Effector CD8-positive, alpha-beta T cell (primary cell): ENCODE results near the gene TMEM117.

Experiments used
- DNase-seq: peaks from one replicate; lab custom pipeline; 2025; lab: John Stamatoyannopoulos, UW
- total RNA-seq, 4 experiments: gene quantifications; one replicate each; lab custom pipeline; 2026; lab: John Stamatoyannopoulos, UW

The TMEM117 gene
- 2.5 to 10.2 (median 7.3) reads per million in 4 experiments for total RNA-seq

DNA sequence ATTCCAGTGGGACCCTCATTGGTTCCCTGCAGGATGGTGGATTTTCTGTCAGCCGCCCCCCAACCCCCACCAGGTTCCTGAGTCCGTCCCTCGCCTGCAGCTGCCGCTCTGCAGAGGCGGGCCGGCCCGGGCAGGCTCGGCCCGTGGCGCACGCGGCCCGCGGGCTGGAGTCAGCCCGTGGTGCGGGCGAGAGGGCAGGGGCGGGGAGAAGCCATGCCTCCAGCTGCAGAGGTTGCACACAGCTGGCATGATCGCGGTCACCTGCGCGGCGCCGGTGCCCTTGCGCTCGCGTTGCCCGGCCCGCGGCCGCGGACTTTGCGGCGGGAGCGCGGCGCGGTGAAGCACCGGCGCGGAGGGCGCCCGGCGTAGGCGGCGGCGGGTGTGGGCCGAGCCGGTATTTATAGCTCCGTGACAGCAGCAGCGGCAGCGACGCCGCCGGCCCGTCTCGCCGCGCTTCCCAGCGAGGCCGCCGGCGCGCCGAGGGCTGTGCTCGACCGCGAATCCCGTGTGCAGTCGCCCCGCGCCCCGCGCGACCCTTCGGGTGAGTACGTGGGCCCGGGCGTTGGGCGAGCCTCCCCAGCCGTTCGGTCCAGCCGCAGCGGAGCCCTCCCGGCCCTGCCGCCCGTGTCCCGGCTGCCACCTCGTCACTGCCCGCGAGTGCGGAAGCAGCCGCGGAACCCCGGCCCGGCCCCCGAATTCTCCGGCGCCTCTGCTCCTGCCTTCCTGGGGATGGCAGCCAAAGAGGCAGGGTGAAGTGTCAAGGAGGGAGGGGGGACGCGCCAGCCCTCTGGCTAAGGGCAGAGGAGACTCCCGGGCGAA is at the start of gene TMEM117:
TMEM117 (plus strand) TSS at position 426 of the 819 bp plus-strand sequence.
- peak; percentile 28 for DNase-seq

DNA sequence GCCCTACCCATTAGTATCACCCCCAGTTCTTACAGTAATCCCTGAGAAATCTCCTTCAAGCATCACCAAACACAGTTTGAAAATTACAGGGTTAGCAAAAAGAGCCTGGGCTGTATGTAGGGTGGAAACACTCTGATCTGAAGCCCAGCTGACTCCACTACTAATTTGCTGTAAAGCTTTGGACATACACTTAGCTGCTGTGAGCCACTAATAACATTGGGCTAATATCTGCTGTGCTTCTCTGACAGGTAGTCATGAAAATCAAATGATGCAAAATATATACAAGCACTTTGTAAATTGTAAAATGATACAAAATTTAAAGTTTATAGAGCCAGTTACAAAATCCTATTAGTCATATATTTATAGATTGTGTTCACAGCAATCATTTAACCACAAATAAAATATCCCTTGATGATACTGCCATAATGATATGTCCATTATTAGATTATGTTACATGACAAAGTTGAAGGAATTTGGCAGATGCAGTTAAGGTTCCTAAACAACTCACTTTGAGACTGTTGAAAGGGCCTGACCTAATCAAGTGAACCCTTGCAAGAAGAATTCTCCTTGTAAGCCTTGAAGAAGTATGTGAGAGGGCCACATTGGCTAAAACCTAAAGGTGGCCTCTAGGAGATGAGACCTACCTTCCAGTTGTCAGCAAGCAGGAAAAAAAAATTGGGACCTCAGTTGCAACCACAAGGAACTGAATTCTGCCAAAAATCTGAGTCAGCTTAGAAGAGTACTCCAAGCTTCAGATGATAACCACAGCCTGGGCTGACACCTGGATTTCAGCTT is 48.8 kb upstream of the TMEM117 start:
- no peak for DNase-seq

DNA sequence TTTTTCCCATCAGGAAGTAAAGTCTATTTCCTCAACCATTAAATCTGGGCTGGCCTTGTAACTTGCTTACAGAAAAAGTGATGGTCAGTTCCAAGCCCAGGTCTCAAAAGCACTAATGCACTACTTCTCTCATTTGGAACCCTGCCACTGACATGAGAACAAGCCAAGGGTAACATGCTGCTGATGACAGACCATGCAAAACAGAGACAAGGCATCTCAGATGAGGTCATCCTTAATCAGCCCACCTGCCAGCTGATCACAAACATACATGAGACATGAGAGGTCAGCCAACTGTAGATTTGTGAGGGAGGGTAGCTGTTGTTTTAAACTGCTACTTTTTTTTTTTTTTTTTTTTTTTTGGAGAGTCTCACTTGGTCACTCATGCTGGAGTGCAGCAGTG is 45.9 kb upstream of the TMEM117 start:
- no peak for DNase-seq

DNA sequence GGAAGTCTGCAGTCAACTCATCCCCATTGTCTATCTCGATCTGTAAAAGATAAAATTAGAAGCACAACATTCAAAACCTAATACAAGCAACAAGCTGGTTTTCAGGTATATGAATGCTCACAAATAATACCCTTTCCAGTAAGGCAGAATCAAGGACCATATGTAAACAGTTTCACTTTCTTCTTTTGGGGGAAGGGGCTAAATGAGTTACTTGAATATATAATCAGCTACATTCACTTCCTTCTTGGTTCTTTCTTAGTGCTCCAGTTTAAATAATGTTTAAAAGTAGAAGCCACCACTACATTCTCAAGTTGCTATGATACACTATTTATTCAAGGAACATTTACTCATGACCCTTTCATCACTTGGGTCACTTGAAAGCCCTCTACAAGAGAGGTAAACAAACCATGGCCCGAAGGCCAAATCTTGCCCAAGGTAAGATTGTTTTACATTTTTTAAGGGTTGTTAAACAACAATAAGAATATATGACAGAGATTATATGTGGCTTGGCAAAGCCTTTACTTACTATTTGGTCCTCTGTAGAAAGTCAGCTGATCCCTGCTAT is 40.1 kb upstream of the TMEM117 start:
- DNase-seq, result no peak

DNA sequence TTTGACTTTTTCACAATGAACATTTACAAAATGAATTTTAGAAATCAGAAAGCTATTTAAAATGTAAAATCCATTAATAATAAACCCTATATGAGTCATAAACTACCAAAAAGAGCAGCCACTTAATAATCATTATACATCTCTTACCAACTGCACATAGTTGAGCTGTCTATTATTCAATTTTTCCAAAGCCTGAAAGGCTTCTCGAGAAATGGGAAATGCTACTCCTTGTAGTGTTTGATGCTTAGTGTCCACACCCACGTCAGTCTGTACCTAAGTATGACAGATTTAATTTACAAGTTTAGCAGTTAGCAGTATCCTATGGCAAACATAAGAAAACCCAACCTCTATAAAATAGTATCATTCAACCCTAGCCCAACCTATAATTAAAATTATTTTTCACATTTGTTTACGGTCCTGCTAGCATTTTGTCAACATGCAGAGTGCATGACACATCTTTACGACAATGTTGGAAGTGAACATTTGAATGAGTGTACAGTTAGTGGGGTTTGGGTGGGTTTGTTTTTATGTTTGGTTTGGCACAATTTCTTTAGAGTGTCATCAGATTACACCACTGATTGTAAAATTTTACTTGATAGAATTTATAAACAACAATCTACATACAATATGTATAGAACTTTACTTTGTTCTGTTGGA is 38.2 kb upstream of the TMEM117 start:
- no peak for DNase-seq

DNA sequence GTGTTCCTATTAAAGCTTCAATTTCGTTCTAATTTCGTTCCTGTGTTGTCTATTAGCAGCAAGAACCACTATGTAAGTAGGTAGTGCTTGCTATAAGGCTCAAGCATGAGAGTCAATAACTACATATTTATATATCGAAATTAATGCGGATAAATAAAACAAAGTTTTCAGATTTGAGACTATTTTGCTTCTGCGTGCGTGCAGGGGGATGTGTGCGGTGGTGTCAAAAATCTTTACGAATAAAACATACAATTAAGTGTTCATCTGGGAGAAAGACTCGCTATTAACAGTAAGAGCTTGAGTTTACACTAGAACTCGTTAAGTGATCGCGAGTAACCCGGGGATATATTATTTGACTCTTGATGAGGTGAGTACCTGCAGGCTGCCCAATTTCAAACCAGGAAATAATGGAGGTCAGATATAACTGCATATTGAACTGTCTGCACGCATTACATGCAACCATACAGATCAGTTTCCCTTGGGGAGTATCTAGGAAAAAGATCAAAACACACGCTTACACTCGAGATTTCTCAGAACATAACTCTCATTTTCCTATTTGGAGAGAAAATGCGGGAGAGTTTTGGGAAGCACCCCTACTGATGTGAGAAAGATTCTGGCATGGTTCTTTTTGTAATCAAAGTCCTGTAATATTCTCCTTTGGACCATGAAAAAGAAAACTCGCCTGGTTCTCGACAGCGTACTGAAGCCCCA is 30.6 kb upstream of the TMEM117 start:
- DNase-seq, result no peak

DNA sequence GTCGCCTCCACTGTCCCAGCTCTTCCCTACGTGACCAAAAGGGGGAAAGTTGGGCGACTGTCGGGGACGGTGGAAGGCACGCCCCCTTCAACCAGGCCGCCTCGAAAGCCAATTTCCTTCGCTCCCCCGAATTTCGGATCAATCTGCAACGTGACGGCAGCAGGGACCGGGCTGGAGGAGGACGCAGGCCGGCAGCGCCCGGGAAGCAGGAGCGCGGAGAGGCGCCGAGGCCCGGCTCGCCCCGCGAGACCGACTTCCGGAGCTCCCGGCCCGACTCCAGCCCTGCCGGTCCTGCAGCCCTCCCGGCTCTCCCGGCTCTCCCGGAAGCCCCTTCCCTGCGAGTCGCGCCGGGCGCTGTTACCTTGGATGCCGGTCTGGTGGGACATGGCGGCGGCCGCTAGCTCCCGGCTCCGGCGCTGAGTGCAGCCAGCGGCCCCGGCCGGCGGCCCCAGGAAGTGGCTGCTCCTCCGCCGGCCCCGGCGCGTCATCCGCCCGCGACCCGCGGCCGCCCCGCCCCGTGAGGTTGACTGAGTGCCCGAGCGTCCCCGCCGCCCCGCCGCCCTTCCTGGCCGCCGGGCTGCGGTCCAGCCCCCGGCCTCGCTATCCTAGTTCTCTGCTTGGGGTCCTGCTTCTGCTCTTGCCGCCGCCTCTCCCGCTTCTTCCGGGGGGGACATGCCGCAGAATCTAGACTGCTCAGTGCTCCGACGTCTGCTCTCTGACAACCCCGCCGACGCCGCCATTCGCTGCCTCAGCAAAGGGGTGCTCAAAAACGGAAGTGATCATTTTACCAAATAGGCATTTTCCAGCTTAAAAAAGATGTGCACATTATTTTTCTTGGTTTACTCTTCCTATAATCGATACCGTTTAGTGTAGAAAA is 29.8 kb upstream of the TMEM117 start, which contains the start of gene TWF1:
TWF1 (minus strand) TSS at position 458 of the 877 bp plus-strand sequence; CDS start at position 386, 72 bp downstream.
- DNase-seq, result peak; percentile 73

DNA sequence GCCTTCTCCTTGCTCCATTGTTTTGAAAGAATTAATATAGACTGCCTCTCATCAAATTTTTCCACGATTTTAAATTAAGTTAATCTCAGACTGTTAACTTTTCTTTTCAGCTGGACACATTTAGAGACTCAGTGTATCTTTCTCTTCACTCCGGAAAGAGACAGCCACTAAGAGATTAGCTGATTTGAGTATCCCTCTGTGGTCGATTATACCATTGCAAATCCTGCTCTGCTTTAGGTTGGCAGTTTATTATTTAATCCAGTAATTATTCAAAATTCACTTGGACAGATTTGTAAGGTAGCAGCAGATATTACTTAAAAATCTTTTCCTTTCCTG is 29.2 kb upstream of the TMEM117 start:
- DNase-seq, result no peak

DNA sequence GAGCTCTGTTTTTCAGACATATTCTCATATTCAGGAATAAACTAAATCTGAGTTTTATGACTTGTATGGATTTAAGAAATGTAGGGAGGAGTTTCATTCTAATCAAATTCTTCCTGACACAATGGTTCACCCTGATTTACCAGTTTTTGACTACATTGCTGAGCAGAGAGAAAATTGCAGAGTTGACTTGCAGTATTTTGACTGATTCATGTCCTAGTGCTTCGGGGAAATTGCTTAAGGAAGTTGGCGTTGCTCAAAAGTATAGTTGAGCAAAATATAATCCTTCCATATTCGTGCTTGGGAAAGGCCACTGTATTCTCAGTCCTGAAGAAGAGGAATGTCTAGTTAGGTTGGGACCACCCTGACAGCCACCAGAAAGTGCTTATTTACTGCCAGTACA is 28.5 kb upstream of the TMEM117 start:
- no peak for DNase-seq

DNA sequence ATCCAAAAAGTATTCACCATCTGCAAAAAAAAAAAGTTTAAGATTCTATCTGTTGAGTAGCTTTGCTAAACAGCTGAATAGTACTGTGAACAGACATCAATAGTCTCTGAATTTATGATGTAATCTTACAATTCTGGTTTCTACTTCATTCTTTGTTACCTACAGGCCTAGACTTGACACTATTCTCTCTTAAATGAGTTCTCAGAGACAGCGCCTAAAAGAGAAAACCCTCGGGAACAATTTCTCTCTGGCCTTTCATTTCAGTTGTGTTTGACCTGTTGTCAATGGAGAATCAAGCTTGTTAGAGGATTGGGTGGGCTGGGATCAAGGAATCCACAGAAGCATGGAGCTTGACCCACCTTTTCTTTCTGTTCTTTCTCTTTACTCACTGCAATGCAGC is 23.8 kb upstream of the TMEM117 start:
- DNase-seq, result no peak

DNA sequence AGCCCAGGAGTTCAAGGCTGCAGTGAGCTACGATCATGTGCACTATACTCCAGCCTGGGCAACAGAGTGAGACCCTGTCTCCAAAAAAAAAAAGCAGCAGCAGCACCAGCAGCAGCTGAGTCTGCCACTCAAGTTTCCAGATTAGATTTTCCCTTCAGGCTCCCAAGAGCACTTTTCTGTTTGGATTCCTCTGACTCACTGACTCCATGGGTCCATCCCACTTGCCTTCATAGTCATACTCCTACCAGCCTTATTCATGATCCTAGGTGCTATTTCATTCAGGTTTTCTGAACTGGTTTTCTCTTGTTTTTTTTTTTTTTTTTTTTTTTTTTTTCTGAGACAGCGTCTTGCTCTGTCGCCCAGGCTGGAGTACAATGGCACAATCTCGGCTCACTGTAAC is 23.0 kb upstream of the TMEM117 start:
- no peak for DNase-seq

DNA sequence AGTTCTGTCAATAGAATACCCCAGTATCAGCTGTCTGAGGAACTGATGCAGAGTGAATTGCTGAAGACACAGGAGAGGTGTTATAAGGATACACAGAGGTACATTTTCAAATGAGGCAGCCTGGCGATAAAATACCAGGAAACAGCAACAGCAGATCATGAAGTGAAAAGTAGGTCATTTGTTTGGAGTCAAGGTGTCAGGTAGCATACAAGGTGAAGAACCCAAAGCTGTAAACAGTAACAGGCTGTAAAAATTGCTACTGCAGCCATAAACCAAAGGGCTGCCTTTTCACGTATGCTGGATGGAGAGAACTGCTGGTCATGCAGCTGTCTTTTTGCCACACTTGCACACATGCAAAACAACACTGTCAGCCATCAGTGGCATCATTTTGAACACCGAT is 20.5 kb upstream of the TMEM117 start:
- no peak for DNase-seq

DNA sequence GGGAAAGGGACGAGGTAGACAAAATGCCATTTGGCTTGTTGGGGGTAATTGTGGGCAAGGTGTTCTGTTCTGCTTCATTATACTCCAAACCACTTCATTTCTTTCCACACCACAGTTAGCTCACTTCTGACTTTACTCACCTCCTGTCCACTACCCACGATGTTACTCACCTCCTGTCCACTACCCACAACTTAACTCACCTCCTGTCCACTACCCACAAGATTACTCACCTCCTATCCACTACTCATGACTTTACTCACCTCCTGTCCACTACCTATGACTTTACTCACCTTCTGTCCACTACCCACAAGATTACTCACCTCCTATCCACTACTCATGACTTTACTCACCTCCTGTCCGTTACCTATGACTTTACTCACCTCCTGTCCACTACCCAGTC is 19.7 kb upstream of the TMEM117 start:
- no peak for DNase-seq

DNA sequence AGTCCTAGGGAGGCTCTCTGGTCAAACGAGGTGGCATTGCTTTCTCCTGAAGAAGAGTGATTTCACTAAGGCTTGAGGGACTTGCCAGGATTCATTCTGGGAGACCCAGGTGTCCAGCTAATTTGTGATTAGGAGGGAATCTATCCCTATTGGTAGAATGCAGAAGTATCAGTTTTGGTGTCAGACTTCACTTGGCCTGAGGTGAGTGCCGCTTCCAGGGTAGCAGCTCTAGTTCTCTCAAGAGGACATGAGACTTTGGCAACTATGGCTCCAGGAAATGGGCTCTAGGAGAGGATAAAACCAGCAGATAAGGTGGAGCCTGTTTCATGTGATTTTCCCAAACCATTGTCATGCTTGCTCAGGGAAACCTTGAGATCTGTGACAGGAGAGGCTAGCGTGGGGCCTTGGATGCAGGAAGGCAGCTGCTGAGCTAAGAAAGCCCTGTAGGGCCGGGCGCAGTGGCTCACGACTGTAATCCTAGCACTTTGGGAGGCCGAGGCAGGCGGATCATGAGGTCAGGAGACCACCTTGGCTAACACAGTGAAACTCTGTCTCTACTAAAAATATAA is 11.6 kb upstream of the TMEM117 start:
- DNase-seq, result no peak

DNA sequence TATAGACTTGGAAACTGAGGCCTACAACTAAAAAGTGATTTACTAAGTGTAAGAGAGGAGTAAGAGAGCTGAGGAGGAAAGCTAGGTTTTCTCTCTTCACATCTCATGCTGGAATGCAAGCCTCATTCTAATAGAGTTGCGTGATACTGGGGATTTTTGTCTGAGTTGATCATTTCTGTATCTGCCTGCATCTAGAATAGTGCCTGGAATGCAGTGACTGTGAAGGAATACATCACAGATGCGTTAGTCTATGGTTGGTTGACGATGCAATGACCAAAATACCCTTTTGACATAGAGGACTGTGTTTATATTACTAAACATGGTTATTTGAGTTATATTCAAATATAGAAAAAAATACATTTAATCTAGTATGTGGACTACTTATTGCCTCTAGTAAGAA is 9.2 kb upstream of the TMEM117 start:
- no peak for DNase-seq

DNA sequence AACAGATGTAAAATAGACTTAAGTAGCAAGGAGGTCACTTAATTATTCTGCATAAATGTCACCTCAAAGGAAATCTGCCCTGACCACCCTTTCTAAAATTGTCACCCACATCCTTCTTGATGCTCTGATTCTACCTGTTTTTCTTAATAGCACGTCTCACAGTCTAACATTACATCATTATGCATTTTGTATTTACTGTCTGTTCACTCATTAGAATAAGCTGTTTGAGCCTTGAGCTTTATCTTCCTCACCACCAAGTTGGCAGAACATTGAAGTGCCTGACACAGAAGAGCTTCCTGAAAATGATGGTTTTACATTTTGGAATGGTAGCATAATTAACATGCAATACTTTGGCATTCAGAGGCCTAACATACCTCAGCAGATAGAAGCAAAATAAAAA is 8.8 kb upstream of the TMEM117 start:
- no peak for DNase-seq

DNA sequence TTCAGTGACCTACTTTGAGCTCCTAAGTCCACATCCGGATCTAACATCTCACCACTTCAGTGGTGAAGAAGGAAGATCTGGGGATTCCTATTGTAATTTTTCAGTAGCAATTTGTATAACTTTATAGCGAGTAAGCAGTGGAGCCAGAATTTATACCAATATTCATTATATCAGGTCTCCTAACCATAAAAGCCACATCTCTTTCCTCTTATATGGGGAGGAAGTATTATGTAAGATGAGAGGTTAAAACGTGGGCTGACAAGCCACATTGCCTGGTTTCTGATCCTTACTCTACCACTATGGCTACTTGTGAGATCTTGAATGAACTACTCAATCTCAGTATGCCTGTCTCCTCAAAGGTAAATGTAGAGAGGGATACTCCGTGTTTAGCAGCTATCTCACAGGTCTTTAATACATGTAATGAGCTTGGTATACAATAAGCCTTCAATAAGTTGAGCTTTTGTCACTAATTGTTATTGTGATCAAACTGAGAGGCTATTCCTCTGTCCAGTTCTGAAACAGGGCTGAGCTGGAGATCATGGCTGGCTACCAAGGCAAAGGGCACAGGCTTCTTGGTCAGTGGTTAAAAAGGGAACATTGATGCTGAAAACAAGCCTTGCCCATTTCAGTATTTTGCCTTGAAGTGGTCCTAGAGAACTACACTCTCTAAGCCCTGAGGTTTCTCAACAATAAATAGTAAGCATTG is 3.3 kb upstream of the TMEM117 start:
- no peak for DNase-seq

DNA sequence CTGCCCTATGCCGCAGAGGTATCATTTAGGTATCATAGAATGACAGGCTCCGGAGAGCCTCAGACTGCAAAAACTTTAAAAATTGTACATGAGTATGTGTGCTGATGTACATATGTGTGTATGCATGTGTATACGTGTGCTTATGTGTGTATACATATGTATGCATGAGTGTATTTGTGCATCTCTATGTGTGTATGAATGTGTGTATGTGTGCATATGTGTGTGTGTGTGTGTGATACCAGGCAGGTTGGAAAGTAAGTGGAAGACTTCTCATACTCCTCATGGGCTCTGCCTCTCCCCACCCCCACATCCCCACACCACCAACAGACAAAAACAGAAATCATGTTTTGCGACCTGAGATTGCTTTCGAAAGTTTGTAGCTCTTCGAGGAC is 621 bp upstream of the TMEM117 start:
- no peak for DNase-seq

DNA sequence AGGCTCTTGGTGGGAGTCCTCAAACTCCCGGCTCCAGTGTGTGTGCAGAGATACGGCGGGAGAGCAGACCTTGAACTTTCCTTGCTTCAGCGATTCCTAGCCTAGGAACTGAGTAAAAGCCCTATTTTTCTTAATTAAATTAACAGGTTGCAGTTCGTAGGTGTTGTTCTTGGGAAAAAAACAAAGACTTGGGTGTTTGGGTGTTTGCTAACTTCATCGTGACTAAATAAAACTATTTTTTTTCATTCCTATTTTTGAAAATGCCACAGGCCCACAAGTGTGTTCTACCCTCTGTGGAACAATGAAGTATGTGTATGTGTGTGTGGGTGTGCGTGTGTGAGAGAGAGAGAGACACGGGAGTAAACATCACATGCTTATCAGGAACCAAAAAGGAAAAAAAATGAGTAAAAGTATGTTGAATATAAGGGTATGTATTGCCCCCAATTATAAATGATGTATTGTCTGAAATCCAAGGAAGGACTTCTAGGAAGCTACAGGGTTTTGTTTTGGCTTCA is 651 bp downstream of the TMEM117 start:
- no peak for DNase-seq
